DMS79 treated with DMSO at 0.1 percent for 48 hours (cell line): ENCODE data around the gene HNRNPLL.
A peak's percentile ranks its signal among the peaks of the same experiment; 100 is the strongest.
"Not testable (repeated sequence)": the region's sequence is repeated elsewhere in the genome, so short reads cannot be mapped to it uniquely, and the experiment has no call there.

ENCODE experiments used
- DNase-seq: peaks from one replicate; lab custom pipeline; 2025; lab: John Stamatoyannopoulos, UW

Gene HNRNPLL

GRCh38 chr2:38619458-38620164, 16.9 kb upstream of the HNRNPLL start:
- no peak for DNase-seq

GRCh38 chr2:38617301-38617700, 14.6 kb upstream of the HNRNPLL start:
- DNase-seq: no peak

GRCh38 chr2:38615237-38615636, 12.5 kb upstream of the HNRNPLL start:
- DNase-seq: no peak

GRCh38 chr2:38613849-38614213, 11.1 kb upstream of the HNRNPLL start:
- DNase-seq: no peak

- no peak for DNase-seq
These were observed 10.6 kb upstream of the HNRNPLL start for GRCh38 chr2:38613126-38613848.

- DNase-seq: no peak
These were observed 8.4 kb upstream of the HNRNPLL start for GRCh38 chr2:38610851-38611801.

GRCh38 chr2:38609246-38609645, 6.5 kb upstream of the HNRNPLL start:
- DNase-seq: not testable (repeated sequence)

GRCh38 chr2:38608755-38609154, 6.0 kb upstream of the HNRNPLL start:
- no peak for DNase-seq

GRCh38 chr2:38605298-38605830, 2.6 kb upstream of the HNRNPLL start:
- DNase-seq: no peak

GRCh38 chr2:38603402-38604290, 918 bp upstream of the HNRNPLL start:
- DNase-seq: peak; percentile 61

- DNase-seq: peak; percentile 47
These were observed 494 bp downstream of the HNRNPLL start for GRCh38 chr2:38602136-38602731.

GRCh38 chr2:38601463-38602135, 1.1 kb downstream of the HNRNPLL start:
- peak; percentile 47 for DNase-seq

GRCh38 chr2:38600921-38601455, 1.7 kb downstream of the HNRNPLL start:
- no peak for DNase-seq

- no peak for DNase-seq
These were observed 2.4 kb downstream of the HNRNPLL start for GRCh38 chr2:38600242-38600891.

GRCh38 chr2:38599706-38600105, 3.0 kb downstream of the HNRNPLL start:
- no peak for DNase-seq

- DNase-seq: peak; percentile 65
These were observed 3.8 kb downstream of the HNRNPLL start for GRCh38 chr2:38598991-38599295.

GRCh38 chr2:38598200-38598990, 4.3 kb downstream of the HNRNPLL start:
- DNase-seq: no peak

GRCh38 chr2:38597115-38597514, 5.6 kb downstream of the HNRNPLL start:
- no peak for DNase-seq

- no peak for DNase-seq
These were observed 6.5 kb downstream of the HNRNPLL start for GRCh38 chr2:38596229-38596628.
